Measurements from ENCODE around the gene EARS2. TPM values are rescaled to one million over a fixed set of nuclear protein-coding genes. Genes with fewer than 3 reads are reported as not detected.

The EARS2 gene
- polyA plus RNA-seq, 1 experiment, result 36.0 TPM

- ChIA-PET POLR2A (interaction anchor here (0.9 kb wide), 1 partner anchor 17 kb away, joined by 3 read pairs; no protein-coding TSS in a partner anchor), CTCF (no interaction called here)
- Histone ChIP-seq H3K4me3 (ENCODE audit: low read depth, low read length) (no peak overlapping the region), H3K9me3 (ENCODE audit: control insufficient read depth, insufficient read depth, low read length) (no peaks in the 10 kb centered on the region), H3K27me3 (ENCODE audit: control insufficient read depth, insufficient read depth, low read length) (no peaks in the 10 kb centered on the region), H3K27ac (ENCODE audit: low read depth, low read length) (no peak overlapping the region)
- TF ChIP-seq, protein P1, sequence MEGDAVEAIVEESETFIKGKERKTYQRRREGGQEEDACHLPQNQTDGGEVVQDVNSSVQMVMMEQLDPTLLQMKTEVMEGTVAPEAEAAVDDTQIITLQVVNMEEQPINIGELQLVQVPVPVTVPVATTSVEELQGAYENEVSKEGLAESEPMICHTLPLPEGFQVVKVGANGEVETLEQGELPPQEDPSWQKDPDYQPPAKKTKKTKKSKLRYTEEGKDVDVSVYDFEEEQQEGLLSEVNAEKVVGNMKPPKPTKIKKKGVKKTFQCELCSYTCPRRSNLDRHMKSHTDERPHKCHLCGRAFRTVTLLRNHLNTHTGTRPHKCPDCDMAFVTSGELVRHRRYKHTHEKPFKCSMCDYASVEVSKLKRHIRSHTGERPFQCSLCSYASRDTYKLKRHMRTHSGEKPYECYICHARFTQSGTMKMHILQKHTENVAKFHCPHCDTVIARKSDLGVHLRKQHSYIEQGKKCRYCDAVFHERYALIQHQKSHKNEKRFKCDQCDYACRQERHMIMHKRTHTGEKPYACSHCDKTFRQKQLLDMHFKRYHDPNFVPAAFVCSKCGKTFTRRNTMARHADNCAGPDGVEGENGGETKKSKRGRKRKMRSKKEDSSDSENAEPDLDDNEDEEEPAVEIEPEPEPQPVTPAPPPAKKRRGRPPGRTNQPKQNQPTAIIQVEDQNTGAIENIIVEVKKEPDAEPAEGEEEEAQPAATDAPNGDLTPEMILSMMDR (IDR thresholded peaks at IDR 0.05; ENCODE audit: low read depth, low read length), result no peak
- no peak for DNase-seq (ENCODE audit: low read depth, low spot score)
These were observed 35.2 kb downstream of the EARS2 start for GRCh38 chr16:23521965-23522364.

DNA sequence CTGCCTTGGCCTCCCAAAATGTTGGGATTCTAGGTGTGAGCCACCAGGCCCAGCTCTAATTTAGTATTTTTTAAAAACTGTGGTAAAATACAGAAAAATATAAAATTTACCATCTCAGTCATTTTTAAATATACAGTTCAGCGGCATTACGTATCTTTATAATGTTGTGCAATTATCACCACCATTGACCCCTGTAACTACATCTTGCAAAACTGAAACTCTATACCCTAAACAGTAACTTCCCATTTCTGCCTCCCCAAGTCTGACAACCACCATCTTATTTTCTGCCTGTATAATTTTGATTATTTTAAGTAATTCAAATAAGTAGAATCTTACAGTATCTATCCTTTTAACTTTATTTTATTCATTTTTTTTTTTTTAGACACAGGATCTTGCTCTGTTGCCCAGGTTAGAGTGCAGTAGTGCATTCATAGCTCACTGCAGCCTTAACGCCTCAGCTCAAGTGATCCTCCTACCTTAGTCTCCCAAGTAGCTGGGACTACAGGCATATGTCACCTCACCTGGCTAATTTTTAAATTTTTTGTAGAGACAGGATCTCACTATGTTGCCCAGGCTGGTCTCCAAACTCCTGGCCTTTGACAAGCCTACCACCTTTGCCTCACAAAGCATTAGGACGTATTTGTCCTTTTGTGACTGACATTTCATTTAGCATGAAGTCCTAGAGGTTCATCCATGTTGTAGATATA, 36.0 kb downstream of the EARS2 start:
- Histone ChIP-seq H3K27me3 (ENCODE audit: control insufficient read depth, insufficient read depth, low read length) (no peaks in the 10 kb centered on the region), H3K4me3 (ENCODE audit: low read depth, low read length) (no peak overlapping the region), H3K9me3 (ENCODE audit: control insufficient read depth, insufficient read depth, low read length) (no peaks in the 10 kb centered on the region), H3K27ac (ENCODE audit: low read depth, low read length) (no peak overlapping the region)
- POLR2A ChIA-PET, result interaction anchor here (0.9 kb wide), 1 partner anchor 16 kb away, joined by 3 read pairs; no protein-coding TSS in a partner anchor
- no peak for DNase-seq (ENCODE audit: low read depth, low spot score)
- CTCF ChIA-PET, result no interaction called here
- TF ChIP-seq, protein P1 (IDR thresholded peaks at IDR 0.05; ENCODE audit: low read depth, low read length), result no peak

DNA sequence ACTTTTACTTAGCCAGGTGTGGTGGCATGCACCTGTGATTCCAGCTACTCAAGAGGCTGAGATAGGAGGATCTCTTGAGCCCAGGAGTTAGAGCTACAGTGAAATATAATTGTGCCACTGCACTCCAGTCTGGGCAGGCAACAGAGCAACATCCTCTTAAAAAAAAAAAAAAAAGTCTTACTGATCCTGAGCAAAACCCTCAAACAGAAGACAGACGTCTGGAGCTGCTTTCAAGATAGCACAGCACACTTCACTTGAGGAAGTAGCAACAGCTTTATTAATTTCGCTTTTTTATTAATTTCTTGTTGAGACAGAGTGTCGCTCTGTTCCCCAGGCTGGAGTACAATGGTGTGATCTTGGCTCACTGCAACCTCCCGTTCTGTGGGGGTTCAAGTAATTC, 36.6 kb downstream of the EARS2 start:
- Histone ChIP-seq H3K27me3 (ENCODE audit: control insufficient read depth, insufficient read depth, low read length) (no peaks in the 10 kb centered on the region), H3K27ac (ENCODE audit: low read depth, low read length) (no peak overlapping the region), H3K4me3 (ENCODE audit: low read depth, low read length) (no peak overlapping the region), H3K9me3 (ENCODE audit: control insufficient read depth, insufficient read depth, low read length) (no peaks in the 10 kb centered on the region)
- TF ChIP-seq, protein P1 (IDR thresholded peaks at IDR 0.05; ENCODE audit: low read depth, low read length), result no peak
- ChIA-PET POLR2A (no interaction called here), CTCF (no interaction called here)
- no peak for DNase-seq (ENCODE audit: low read depth, low spot score)

DNA sequence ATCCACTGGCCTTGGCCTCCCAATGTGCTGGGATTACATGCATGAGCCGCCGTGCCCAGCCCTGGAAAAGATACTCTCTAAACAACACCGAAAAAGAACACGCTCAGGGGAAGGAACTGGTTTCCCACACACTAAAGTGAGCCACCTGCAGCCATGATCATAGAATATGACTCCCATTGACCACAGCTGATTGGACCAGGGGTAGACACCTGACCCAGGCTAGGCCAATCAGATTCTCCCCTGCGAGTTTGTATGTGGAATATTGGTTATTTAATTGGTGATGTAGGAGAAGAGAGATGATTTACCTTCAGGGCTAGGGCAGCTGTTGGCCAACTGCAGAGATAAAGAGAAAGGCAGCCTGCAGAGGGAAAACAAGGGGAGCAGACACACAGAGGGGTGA, 37.9 kb downstream of the EARS2 start:
- H3K27me3 ChIP-seq (ENCODE audit: control insufficient read depth, insufficient read depth, low read length), result no peaks in the 10 kb centered on the region
- DNase-seq (ENCODE audit: low read depth, low spot score), result no peak

GRCh38 chr16:23518435-23518891, 38.7 kb downstream of the EARS2 start:
- H3K4me3 ChIP-seq (ENCODE audit: low read depth, low read length), result no peak overlapping the region
- H3K27ac ChIP-seq (ENCODE audit: low read depth, low read length), result no peak overlapping the region
- H3K9me3 ChIP-seq (ENCODE audit: control insufficient read depth, insufficient read depth, low read length), result no peaks in the 10 kb centered on the region
- POLR2A ChIA-PET, result no interaction called here
- TF ChIP-seq, protein P1 (IDR thresholded peaks at IDR 0.05; ENCODE audit: low read depth, low read length), result no peak
- no peak for DNase-seq (ENCODE audit: low read depth, low spot score)
- CTCF ChIA-PET, result interaction anchor here (0.6 kb wide), 1 partner anchor 1767 kb away, joined by 3 read pairs; no protein-coding TSS in a partner anchor
- H3K27me3 ChIP-seq (ENCODE audit: control insufficient read depth, insufficient read depth, low read length), result no peaks in the 10 kb centered on the region

More for the DNA sequence above, 37.9 kb downstream of the EARS2 start:
- TF ChIP-seq, protein P1 (IDR thresholded peaks at IDR 0.05; ENCODE audit: low read depth, low read length), result no peak
- Histone ChIP-seq H3K27ac (ENCODE audit: low read depth, low read length) (no peak overlapping the region), H3K4me3 (ENCODE audit: low read depth, low read length) (no peak overlapping the region), H3K9me3 (ENCODE audit: control insufficient read depth, insufficient read depth, low read length) (no peaks in the 10 kb centered on the region)
- ChIA-PET POLR2A (no interaction called here), CTCF (no interaction called here)
